HCT116 (cell line): ENCODE results near the gene KLK12. TPM values are rescaled to one million over a fixed set of nuclear protein-coding genes. Genes with fewer than 3 reads are reported as not detected.

ENCODE experiments used
- ATAC-seq: fragments of 200-7000 bp; cut with Tn5 transposase; 2 replicates; pipeline ENCODE4 v1.9.1; 2020; ENCODE audit warnings: mild to moderate bottlenecking, moderate library complexity
- BruUV-seq: library from RNA; stranded (reverse); fragments of 400-500 nt; replicated peaks from 2 replicates; lab custom pipeline; 2021; lab: Mats Ljungman, UMichigan
- CTCF ChIA-PET: fragments of 300-600 bp; sonication (Branson Sonifier 250); formaldehyde crosslinking; loops from one replicate; lab custom pipeline; 2021; ENCODE audit warnings: antibody characterized with exemption; lab: Charles Lee
- POLR2A ChIA-PET: fragments of 300-600, 350-600 bp; sonication (Branson Sonifier 250); formaldehyde crosslinking; loops from one replicate; lab custom pipeline; 2021; ENCODE audit warnings: antibody characterized with exemption; lab: Charles Lee
- RAD21 ChIA-PET, 2 experiments: fragments of 300-600 bp; sonication (Branson Sonifier 250); formaldehyde crosslinking; loops; one replicate each; lab custom pipeline; 2023; ENCODE audit warnings: low total read pairs in 2 of 2; ENCODE audit not compliant: uncharacterized antibody in 2 of 2, unreplicated experiment in 2 of 2, low non-redundant PET in 1 of 2; lab: Charles Lee
- DNase-seq: peaks from one replicate; pipeline ENCODE4 v3.0.0-alpha.2; 2010; ENCODE audit warnings: low read depth, low spot score
- H2AFZ ChIP-seq: fragments of 200-600 bp; shearing (Covaris generic), sonication (generic); 2 replicates; pipeline ENCODE4 v1.6.1; 2017; ENCODE audit warnings: low read depth, mixed run types, mixed read lengths, antibody characterized with exemption, low read length; ENCODE audit not compliant: poor library complexity, severe bottlenecking
- H3K27ac ChIP-seq: 2 replicates; pipeline ENCODE4 v1.5.1; 2012; ENCODE audit warnings: low read depth, low read length
- H3K27me3 ChIP-seq: fragments of 200-600 bp; sonication (generic); 2 replicates; pipeline ENCODE4 v1.6.1; 2016; ENCODE audit warnings: mixed run types, low read length, mixed read lengths; ENCODE audit not compliant: insufficient read depth
- H3K36me3 ChIP-seq, 2 experiments: fragments of 200-500 bp in 1 of 2; fragments of 200-600 bp in 1 of 2; sonication (Bioruptor generic) in 1 of 2; sonication (generic) in 1 of 2; 2 replicates each; pipeline versions ENCODE4 v1.5.1 to v1.6.1; 2014 to 2016; ENCODE audit warnings: low read length in 2 of 2, inconsistent platforms in 1 of 2, mixed read lengths in 1 of 2, mixed run types in 1 of 2; ENCODE audit not compliant: insufficient read depth in 2 of 2, control insufficient read depth in 1 of 2
- H3K4me1 ChIP-seq, 2 experiments: fragments of 200-600 bp in 1 of 2; sonication (generic) in 1 of 2; 2 replicates each; pipeline versions ENCODE4 v1.5.1 to v1.6.1; 2012 to 2017; ENCODE audit warnings: low read length in 2 of 2, inconsistent platforms in 1 of 2, mild to moderate bottlenecking in 1 of 2, mixed read lengths in 1 of 2, mixed run types in 1 of 2, moderate library complexity in 1 of 2; ENCODE audit not compliant: insufficient read depth in 2 of 2, control insufficient read depth in 1 of 2
- H3K4me2 ChIP-seq: fragments of 200-600 bp; sonication (generic); 2 replicates; pipeline ENCODE4 v1.6.1; 2017; ENCODE audit warnings: mixed run types, low read length, mixed read lengths
- H3K4me3 ChIP-seq, 2 experiments: fragments of 200-600 bp in 1 of 2; sonication (generic) in 1 of 2; replicated peaks in 1 of 2; 2 replicates each; pipeline ENCODE4 v1.5.1; 2011 to 2016; ENCODE audit warnings: low read length in 2 of 2, control low read depth in 1 of 2, low read depth in 1 of 2, mild to moderate bottlenecking in 1 of 2, mixed read lengths in 1 of 2, mixed run types in 1 of 2
- H3K79me2 ChIP-seq: fragments of 200-600 bp; sonication (generic); 2 replicates; pipeline ENCODE4 v1.6.1; 2017; ENCODE audit warnings: mild to moderate bottlenecking, mixed run types, low read length, moderate library complexity, mixed read lengths; ENCODE audit not compliant: insufficient read depth
- H3K9ac ChIP-seq: fragments of 200-600 bp; sonication (generic); 2 replicates; pipeline ENCODE4 v1.6.1; 2016; ENCODE audit warnings: low read length, mixed read lengths
- H3K9me2 ChIP-seq: fragments of 200-600 bp; sonication (generic), shearing (Covaris generic); 2 replicates; pipeline ENCODE4 v1.6.1; 2017; ENCODE audit warnings: mixed run types, mild to moderate bottlenecking, moderate library complexity; ENCODE audit not compliant: insufficient read depth
- H3K9me3 ChIP-seq, 2 experiments: fragments of 200-500 bp in 1 of 2; fragments of 200-600 bp in 1 of 2; sonication (Bioruptor generic) in 1 of 2; sonication (generic) in 1 of 2; 2 replicates each; pipeline ENCODE4 v1.6.1; 2014 to 2017; ENCODE audit warnings: low read length in 2 of 2, mixed read lengths in 2 of 2, inconsistent platforms in 1 of 2, low read depth in 1 of 2, mild to moderate bottlenecking in 1 of 2, mixed run types in 1 of 2, moderate library complexity in 1 of 2; ENCODE audit not compliant: control insufficient read depth in 1 of 2, insufficient read depth in 1 of 2
- H4K20me1 ChIP-seq: fragments of 200-600 bp; sonication (generic), shearing (Covaris generic); 2 replicates; pipeline ENCODE4 v1.6.1; 2017; ENCODE audit warnings: mixed run types, mild to moderate bottlenecking, moderate library complexity; ENCODE audit not compliant: insufficient read depth
- ATF3 ChIP-seq: IDR thresholded peaks from 2 replicates; pipeline ENCODE4 v1.6.1; 2012
- CBX3 ChIP-seq: IDR thresholded peaks from 2 replicates; pipeline ENCODE4 v1.6.1; 2012; ENCODE audit warnings: low read depth
- CEBPB ChIP-seq: IDR thresholded peaks from 2 replicates; pipeline ENCODE4 v1.6.1; 2012; ENCODE audit warnings: low read depth
- EGR1 ChIP-seq: IDR thresholded peaks from 2 replicates; pipeline ENCODE4 v1.6.1; 2012; ENCODE audit warnings: low read depth
- ELF1 ChIP-seq: IDR thresholded peaks from 2 replicates; pipeline ENCODE4 v1.6.1; 2012; ENCODE audit warnings: low read depth, borderline replicate concordance
- FOSL1 ChIP-seq: IDR thresholded peaks from 2 replicates; pipeline ENCODE4 v1.6.1; 2012; ENCODE audit warnings: low read depth
- JUND ChIP-seq: IDR thresholded peaks from 2 replicates; pipeline ENCODE4 v1.6.1; 2012
- POLR2AphosphoS5 ChIP-seq: IDR thresholded peaks from 2 replicates; pipeline ENCODE4 v1.6.1; 2011; ENCODE audit warnings: mild to moderate bottlenecking, low read depth, low read length, moderate library complexity
- RAD21 ChIP-seq: IDR thresholded peaks from 2 replicates; pipeline ENCODE4 v1.6.1; 2012; ENCODE audit warnings: low read depth, mild to moderate bottlenecking
- SRF ChIP-seq: IDR thresholded peaks from 2 replicates; pipeline ENCODE4 v1.6.1; 2012; ENCODE audit warnings: low read depth
- ZFX ChIP-seq: fragments of 450-650 bp; IDR thresholded peaks from 2 replicates; pipeline ENCODE4 v1.6.1; 2017
- intact Hi-C: fragments of 100-400 bp; cut with micrococcal nuclease; formaldehyde crosslinking; loops from 2 replicates; pipeline ENCODE4 v1.10.0; 2022
- total RNA-seq: library from RNA; stranded (reverse); gene quantifications from one replicate; pipeline ENCODE4 v1.2.1, GENCODE V29; 2021; ENCODE audit not compliant: unreplicated experiment
- TF ChIP-seq, protein P1 (sequence below): IDR thresholded peaks from 2 replicates; pipeline ENCODE4 v1.6.1; 2012; ENCODE audit warnings: low read depth
- TF ChIP-seq, protein P2 (sequence below): IDR thresholded peaks from 2 replicates; pipeline ENCODE4 v1.6.1; 2011; ENCODE audit warnings: mild to moderate bottlenecking, low read length, moderate library complexity; ENCODE audit not compliant: insufficient replicate concordance; ENCODE audit errors: extremely low read depth
- TF ChIP-seq, protein P3 (sequence below), 3 experiments: fragments of 200-600 bp in 1 of 3; sonication (generic) in 1 of 3; IDR thresholded peaks in 2 of 3; conservative IDR thresholded peaks in 1 of 3; 2 replicates each; pipeline ENCODE4 v1.5.1; 2012 to 2017; ENCODE audit warnings: low read depth in 2 of 3, low read length in 2 of 3, antibody characterized with exemption in 1 of 3, borderline replicate concordance in 1 of 3, control low read depth in 1 of 3, mild to moderate bottlenecking in 1 of 3, mixed read lengths in 1 of 3, mixed run types in 1 of 3, moderate library complexity in 1 of 3; ENCODE audit not compliant: insufficient read depth in 1 of 3

The KLK12 gene
- total RNA-seq, 1 experiment from 2014 or later = not detected

- TF ChIP-seq, protein P1, sequence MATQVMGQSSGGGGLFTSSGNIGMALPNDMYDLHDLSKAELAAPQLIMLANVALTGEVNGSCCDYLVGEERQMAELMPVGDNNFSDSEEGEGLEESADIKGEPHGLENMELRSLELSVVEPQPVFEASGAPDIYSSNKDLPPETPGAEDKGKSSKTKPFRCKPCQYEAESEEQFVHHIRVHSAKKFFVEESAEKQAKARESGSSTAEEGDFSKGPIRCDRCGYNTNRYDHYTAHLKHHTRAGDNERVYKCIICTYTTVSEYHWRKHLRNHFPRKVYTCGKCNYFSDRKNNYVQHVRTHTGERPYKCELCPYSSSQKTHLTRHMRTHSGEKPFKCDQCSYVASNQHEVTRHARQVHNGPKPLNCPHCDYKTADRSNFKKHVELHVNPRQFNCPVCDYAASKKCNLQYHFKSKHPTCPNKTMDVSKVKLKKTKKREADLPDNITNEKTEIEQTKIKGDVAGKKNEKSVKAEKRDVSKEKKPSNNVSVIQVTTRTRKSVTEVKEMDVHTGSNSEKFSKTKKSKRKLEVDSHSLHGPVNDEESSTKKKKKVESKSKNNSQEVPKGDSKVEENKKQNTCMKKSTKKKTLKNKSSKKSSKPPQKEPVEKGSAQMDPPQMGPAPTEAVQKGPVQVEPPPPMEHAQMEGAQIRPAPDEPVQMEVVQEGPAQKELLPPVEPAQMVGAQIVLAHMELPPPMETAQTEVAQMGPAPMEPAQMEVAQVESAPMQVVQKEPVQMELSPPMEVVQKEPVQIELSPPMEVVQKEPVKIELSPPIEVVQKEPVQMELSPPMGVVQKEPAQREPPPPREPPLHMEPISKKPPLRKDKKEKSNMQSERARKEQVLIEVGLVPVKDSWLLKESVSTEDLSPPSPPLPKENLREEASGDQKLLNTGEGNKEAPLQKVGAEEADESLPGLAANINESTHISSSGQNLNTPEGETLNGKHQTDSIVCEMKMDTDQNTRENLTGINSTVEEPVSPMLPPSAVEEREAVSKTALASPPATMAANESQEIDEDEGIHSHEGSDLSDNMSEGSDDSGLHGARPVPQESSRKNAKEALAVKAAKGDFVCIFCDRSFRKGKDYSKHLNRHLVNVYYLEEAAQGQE = no peak
- no peak for TF ChIP-seq CBX3
- TF ChIP-seq RAD21 = no peak
- no peak for TF ChIP-seq FOSL1
- no peak for TF ChIP-seq JUND
- TF ChIP-seq EGR1 = no peak
- no peak for TF ChIP-seq SRF
- TF ChIP-seq, protein P2, sequence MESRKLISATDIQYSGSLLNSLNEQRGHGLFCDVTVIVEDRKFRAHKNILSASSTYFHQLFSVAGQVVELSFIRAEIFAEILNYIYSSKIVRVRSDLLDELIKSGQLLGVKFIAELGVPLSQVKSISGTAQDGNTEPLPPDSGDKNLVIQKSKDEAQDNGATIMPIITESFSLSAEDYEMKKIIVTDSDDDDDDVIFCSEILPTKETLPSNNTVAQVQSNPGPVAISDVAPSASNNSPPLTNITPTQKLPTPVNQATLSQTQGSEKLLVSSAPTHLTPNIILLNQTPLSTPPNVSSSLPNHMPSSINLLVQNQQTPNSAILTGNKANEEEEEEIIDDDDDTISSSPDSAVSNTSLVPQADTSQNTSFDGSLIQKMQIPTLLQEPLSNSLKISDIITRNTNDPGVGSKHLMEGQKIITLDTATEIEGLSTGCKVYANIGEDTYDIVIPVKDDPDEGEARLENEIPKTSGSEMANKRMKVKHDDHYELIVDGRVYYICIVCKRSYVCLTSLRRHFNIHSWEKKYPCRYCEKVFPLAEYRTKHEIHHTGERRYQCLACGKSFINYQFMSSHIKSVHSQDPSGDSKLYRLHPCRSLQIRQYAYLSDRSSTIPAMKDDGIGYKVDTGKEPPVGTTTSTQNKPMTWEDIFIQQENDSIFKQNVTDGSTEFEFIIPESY = no peak
- no peak for TF ChIP-seq CEBPB
Observed at GRCh38 chr19:51025401-51025800, 9.4 kb downstream of the KLK12 start (continued).

DNA sequence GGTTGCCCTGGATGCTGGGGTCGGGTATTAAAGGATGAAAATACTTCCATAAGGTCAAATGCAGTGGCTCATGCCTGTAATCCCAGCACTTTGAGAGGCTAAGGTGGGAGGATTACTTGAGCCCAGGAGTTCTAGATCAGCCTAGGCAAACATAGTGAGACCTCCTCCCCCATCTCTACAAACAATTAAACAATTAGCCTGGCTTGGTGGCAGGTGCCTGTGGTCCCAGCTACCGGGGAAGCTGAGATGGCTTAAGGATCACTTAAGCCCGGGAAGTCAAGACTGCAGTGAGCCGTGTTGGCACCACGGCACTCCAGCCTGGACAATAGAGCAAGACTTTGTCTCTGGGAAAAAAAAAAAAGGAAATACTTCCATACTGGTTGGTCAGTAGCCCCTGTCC lies 9.9 kb downstream of the KLK12 start:
- CTCF ChIA-PET = no interaction called here
- ATAC-seq = no peak
- Histone ChIP-seq H2AFZ (no peak overlapping the region), H4K20me1 (no peaks in the 10 kb centered on the region), H3K79me2 (no peaks in the 10 kb centered on the region), H3K27ac (no peak overlapping the region), H3K9me3 (no peaks in the 10 kb centered on the region), H3K4me3 (no peak overlapping the region), H3K4me2 (no peak overlapping the region), H3K27me3 (no peaks in the 10 kb centered on the region), H3K9ac (no peak overlapping the region), H3K4me1 (peaks cover 10 to 28% of the 10 kb centered on the region in 2 experiments; a peak in 3 of 4 replicates), H3K36me3 (no peaks in the 10 kb centered on the region), H3K9me2 (no peaks in the 10 kb centered on the region)
- RAD21 ChIA-PET = no interaction called here
- no TSS peak for BruUV-seq
- intact Hi-C loops = no loop called here
- POLR2A ChIA-PET = no interaction called here
- DNase-seq = no peak
- TF ChIP-seq JUND (no peak), ATF3 (no peak), ZFX (no peak), POLR2AphosphoS5 (no peak), EGR1 (no peak), ELF1 (no peak)
- TF ChIP-seq, protein P1 = no peak
- TF ChIP-seq, protein P3, sequence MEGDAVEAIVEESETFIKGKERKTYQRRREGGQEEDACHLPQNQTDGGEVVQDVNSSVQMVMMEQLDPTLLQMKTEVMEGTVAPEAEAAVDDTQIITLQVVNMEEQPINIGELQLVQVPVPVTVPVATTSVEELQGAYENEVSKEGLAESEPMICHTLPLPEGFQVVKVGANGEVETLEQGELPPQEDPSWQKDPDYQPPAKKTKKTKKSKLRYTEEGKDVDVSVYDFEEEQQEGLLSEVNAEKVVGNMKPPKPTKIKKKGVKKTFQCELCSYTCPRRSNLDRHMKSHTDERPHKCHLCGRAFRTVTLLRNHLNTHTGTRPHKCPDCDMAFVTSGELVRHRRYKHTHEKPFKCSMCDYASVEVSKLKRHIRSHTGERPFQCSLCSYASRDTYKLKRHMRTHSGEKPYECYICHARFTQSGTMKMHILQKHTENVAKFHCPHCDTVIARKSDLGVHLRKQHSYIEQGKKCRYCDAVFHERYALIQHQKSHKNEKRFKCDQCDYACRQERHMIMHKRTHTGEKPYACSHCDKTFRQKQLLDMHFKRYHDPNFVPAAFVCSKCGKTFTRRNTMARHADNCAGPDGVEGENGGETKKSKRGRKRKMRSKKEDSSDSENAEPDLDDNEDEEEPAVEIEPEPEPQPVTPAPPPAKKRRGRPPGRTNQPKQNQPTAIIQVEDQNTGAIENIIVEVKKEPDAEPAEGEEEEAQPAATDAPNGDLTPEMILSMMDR (IDR thresholded peaks at IDR 0.05 in 2 of 3, conservative IDR thresholded peaks at IDR 0.05 in 1 of 3; ENCODE audit: borderline replicate concordance in 1 of 3, insufficient read depth in 1 of 3, low read depth in 2 of 3, low read length in 2 of 3) = no peak
